22Rv1 (cell line): ENCODE results near the gene CALCOCO2.

Experiments used
- ZFX ChIP-seq: fragments of 450-650 bp; IDR thresholded peaks from 2 replicates; pipeline ENCODE4 v1.6.1; 2017; ENCODE audit warnings: antibody characterized with exemption, borderline replicate concordance
- TF ChIP-seq, protein P1 (sequence below): fragments of 450-650 bp; IDR thresholded peaks from 2 replicates; pipeline ENCODE4 v1.5.1; 2017; ENCODE audit warnings: mild to moderate bottlenecking

GRCh38 chr17:48869821-48870318, 39.0 kb downstream of the CALCOCO2 start:
- TF ChIP-seq, protein P1, sequence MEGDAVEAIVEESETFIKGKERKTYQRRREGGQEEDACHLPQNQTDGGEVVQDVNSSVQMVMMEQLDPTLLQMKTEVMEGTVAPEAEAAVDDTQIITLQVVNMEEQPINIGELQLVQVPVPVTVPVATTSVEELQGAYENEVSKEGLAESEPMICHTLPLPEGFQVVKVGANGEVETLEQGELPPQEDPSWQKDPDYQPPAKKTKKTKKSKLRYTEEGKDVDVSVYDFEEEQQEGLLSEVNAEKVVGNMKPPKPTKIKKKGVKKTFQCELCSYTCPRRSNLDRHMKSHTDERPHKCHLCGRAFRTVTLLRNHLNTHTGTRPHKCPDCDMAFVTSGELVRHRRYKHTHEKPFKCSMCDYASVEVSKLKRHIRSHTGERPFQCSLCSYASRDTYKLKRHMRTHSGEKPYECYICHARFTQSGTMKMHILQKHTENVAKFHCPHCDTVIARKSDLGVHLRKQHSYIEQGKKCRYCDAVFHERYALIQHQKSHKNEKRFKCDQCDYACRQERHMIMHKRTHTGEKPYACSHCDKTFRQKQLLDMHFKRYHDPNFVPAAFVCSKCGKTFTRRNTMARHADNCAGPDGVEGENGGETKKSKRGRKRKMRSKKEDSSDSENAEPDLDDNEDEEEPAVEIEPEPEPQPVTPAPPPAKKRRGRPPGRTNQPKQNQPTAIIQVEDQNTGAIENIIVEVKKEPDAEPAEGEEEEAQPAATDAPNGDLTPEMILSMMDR, result no peak
- no peak for TF ChIP-seq ZFX
